GM18951 (cell line): Measurements from ENCODE around the gene PPP6C.
A peak's percentile ranks its signal among the peaks of the same experiment; 100 is the strongest.
"Not testable (repeated sequence)": the region's sequence is repeated elsewhere in the genome, so short reads cannot be mapped to it uniquely, and the experiment has no call there.

Experiments used
- POLR2A ChIP-seq: IDR thresholded peaks from 4 replicates; pipeline ENCODE4 v1.6.1; 2011; ENCODE audit warnings: mild to moderate bottlenecking; ENCODE audit not compliant: insufficient read length, insufficient read depth; ENCODE audit errors: extremely low read depth
- in situ Hi-C: fragments of 300-500 bp; cut with MboI; formaldehyde crosslinking; loops from one replicate; pipeline ENCODE4 v1.12.0; 2022; ENCODE audit warnings: low sequenced_read_pairs, mixed read lengths, inconsistent platforms; ENCODE audit not compliant: unreplicated experiment

The PPP6C gene

DNA sequence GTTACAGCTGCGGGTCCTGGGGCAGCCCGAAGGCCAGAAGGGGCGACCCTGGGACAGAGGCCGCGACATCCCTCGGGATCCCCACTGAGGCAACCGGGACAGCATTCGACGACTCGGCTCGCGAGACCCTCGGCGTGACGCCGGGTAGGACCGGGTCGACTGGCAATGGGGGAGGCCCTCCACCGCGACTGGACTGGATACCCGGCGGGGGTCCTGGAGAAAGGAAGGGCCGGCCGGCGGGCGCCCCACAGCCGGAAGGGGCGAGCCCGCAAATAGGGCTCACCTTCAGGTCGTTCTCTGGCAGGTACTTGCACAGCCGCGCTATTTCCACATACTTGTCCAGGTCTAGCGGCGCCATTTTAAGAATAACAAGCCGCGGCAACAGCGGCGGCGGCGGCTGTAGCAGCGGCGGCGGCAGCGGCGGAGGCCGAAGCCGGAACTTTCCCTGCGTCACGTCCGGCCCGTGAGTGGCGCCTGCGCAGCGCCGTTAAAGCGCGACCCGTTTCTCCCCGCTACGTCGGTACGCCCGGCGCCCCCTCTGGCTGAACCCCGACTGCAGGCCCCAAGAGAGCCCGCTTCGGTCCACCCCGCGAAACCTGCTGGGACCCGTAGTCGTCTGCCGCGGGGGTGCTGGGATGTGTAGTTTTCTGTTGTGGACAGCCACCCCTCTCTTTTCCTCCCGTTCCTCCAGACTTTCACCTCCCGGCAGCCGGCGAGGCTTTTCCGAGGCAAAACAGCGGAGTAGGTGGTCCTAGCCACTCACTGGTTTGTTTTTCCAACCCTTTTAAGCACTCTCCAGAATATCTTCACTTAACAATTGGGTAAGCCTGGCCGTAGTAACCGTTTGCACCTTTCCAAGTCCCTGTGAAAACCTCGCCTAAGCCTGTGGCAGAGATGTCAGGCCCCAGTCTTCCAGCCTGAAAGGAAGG lies at the start of gene PPP6C:
Gene PPP6C, minus strand, starts transcription at position 443 of the 929 bp plus-strand sequence. Its CDS starts 85 bp downstream, at position 358.
- in situ Hi-C loops = no loop called here

DNA sequence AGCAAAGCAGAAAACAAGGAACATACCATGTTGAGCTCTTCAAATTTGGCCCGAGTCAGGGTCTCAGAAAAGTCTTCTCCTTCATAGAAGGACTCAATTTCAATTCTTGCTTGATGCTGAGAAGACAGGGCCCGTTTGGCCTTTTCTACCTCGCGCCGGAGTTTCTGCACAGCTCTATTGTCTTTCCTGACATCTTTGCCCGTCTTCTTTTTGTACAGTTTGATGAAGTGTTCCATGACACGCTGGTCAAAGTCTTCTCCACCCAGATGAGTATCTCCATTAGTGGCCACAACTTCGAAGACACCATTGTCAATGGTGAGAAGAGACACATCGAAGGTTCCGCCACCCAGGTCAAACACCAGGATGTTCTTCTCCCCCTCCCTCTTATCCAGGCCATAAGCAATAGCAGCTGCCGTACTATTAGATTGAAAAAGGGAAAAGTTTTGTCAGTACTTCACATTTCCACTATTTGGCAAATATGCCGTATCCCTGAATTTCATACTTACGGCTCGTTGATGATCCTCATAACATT lies 49.4 kb upstream of the PPP6C start:
- no peak for TF ChIP-seq POLR2A
- in situ Hi-C loops = no loop called here

More for the DNA sequence above, at the start of gene PPP6C:
- peak; percentile 89 for TF ChIP-seq POLR2A

DNA sequence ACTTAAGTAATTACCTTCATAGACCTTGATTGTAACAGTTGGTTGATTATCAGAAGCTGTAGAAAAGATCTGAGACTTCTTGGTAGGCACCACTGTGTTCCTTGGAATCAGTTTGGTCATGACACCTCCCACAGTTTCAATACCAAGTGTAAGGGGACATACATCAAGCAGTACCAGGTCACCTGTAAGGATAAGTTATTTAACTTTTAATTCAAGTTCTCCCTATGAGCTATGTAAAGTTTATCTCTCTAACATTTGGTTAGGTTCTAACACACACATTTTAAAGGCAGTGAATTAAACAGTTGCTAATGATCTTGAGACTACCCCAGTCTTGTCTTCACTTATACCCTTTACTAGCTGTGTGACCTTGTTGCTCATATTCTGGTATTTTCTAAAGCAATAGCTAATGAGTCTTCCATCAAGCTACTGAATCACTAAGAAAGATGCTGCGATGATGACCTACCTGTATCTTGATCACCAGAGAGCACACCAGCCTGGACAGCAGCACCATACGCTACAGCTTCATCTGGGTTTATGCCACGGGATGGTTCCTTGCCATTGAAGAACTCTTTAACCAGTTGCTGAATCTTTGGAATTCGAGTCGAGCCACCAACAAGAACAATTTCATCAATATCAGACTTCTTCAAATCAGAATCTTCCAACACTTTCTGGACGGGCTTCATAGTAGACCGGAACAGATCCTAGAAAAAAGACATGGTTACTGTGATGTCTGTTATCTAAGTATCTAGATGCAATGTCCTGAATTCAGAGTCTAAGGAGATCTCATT lies 48.7 kb upstream of the PPP6C start:
- in situ Hi-C loops = no loop called here
- TF ChIP-seq POLR2A = peak; percentile 11

DNA sequence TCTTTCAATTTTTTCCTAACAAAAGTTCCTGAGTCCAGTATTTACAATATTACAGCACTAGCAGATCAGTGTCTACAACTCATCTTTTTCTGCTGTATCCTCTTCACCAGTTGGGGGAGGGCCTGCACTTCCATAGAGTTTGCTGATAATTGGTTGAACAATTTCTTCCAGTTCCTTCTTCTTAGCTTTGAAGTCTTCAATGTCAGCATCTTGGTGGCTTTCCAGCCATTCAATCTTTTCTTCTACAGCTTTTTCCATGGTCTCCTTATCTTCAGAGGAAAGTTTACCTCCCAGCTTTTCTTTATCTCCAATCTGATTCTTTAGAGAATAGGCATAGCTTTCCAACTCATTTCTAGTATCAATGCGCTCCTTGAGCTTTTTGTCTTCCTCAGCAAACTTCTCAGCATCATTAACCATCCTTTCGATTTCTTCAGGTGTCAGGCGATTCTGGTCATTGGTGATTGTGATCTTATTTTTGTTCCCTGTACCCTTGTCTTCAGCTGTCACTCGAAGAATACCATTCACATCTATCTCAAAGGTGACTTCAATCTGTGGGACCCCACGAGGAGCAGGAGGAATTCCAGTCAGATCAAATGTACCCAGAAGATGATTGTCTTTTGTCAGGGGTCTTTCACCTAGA lies 47.0 kb upstream of the PPP6C start:
- in situ Hi-C loops = not testable (repeated sequence)

DNA sequence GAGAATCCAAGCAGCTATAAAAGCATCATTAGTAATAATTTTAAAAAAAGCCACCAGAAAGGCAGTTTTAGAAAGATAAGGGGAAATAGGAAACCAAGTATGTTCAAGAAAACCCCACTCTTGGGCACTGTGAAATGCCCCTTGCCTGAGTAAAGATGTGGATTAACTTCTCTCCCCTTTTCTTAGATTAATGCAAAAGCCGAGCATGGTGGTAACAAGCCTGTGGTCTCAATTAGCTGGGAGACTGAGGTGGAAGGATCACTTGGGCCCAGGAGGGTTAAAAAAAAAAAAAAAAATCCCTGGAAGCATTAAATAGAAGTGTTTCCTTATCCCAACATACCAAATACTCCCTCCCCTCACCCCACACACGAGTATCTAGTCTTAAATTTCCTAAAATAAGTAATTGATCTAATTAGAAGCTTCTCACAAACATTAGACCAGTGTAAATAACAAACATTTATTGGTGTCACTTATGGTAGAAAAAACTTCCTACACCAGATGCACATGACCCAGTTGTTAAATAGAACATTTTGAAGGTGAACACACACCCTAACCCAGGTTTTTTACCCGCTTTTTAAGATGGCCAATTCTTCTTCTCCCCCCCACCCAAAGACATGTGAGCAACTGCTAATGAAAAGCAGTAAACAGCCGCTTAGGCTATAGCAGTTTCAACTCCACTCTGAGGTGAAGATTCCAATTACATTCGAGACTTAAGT lies 46.4 kb upstream of the PPP6C start:
- TF ChIP-seq POLR2A = no peak
- in situ Hi-C loops = no loop called here

GRCh38 chr9:125234099-125234498 lies 44.5 kb upstream of the PPP6C start:
- in situ Hi-C loops = not testable (repeated sequence)

GRCh38 chr9:125233678-125234077 lies 44.1 kb upstream of the PPP6C start:
- in situ Hi-C loops = no loop called here
- no peak for TF ChIP-seq POLR2A

GRCh38 chr9:125227761-125228160 lies 38.2 kb upstream of the PPP6C start:
- in situ Hi-C loops = no loop called here
- TF ChIP-seq POLR2A = no peak

DNA sequence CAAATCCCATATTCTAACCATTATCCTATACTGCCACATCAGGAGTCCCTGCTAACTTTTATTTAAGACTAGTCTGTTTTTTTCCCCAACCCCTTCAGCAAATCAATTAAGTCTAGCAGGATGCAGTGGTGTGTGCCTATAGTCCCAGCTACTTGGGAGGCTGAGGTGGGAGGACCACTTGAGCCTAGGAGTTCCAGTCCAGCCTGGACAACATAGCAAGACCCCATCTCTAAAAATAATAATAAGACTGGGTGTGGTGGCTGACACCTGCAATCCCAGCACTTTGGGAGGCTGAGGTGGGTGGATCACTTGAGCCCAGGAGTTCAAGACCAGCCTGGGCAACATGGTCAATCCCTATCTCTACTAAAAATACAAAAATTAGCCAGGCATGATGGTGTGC lies 35.3 kb upstream of the PPP6C start:
- in situ Hi-C loops = not testable (repeated sequence)

DNA sequence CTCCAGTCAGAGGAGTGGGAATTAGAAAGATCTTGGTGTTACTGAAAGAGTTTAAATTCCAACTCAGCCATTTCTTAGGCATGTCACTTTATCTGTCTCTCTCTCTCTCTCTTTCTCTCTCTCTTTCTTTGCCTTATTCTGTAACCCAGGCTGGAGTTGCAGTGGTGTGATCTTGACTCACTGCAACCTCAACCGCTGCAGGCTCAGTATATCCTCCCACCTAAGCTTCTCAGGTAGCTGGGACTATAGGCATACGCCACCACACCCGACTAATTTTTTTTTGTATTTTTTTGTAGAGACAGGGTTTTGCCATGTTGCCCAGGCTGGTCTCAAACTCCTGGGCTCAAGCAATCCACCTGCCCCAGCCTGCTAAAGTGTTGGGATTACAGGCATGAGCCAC lies 29.0 kb upstream of the PPP6C start:
- in situ Hi-C loops = no loop called here
- no peak for TF ChIP-seq POLR2A

- in situ Hi-C loops = no loop called here
- TF ChIP-seq POLR2A = no peak
Observed at GRCh38 chr9:125214186-125214585, 24.6 kb upstream of the PPP6C start.

DNA sequence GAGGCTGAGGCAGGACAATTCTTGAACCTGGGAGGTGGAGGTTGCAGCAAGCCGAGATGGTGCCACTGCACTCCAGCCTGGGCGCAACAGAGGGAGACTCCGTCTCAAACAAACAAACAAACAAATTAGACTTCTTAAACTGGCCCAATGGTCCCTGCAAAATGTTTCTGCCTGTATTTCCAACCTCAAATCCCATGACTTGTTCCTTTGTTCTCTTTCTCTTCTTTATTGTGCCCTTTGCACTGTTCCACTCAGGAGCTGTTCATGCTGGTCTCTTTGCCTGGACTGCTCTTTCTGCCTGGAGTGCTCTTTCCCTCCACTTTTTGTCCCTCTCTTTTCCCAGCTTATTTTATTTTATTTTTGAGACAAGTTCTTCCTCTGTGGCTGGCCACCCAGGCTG lies 14.9 kb upstream of the PPP6C start:
- in situ Hi-C loops = no loop called here
- no peak for TF ChIP-seq POLR2A

GRCh38 chr9:125202846-125203618 lies 13.4 kb upstream of the PPP6C start:
- no peak for TF ChIP-seq POLR2A
- in situ Hi-C loops = no loop called here
